GM15510 (cell line): ENCODE results near the gene DNAJC12.
A peak's percentile ranks its signal among the peaks of the same experiment; 100 is the strongest.

Experiments used
- POLR2A ChIP-seq: IDR thresholded peaks from 3 replicates; pipeline ENCODE4 v1.6.1; 2011; ENCODE audit warnings: borderline replicate concordance; ENCODE audit not compliant: insufficient read length; ENCODE audit errors: extremely low read depth

The DNAJC12 gene

GRCh38 chr10:67837541-67838314 lies at the start of gene DNAJC12:
Gene DNAJC12 (minus strand): TSS chr10:67838188. CDS start chr10:67838011, 177 bp downstream.
- TF ChIP-seq POLR2A: no peak

GRCh38 chr10:67884842-67885670 lies 47.1 kb upstream of the DNAJC12 start:
- no peak for TF ChIP-seq POLR2A

GRCh38 chr10:67884313-67884841 lies 46.4 kb upstream of the DNAJC12 start, which contains the start of gene SIRT1:
Gene SIRT1 (plus strand): TSS chr10:67884656. CDS start chr10:67884722, 66 bp downstream.
- peak; percentile 97 for TF ChIP-seq POLR2A

GRCh38 chr10:67883710-67884312 lies 45.8 kb upstream of the DNAJC12 start:
- no peak for TF ChIP-seq POLR2A

- no peak for TF ChIP-seq POLR2A
These were observed 40.1 kb upstream of the DNAJC12 start for GRCh38 chr10:67878133-67878532.

- no peak for TF ChIP-seq POLR2A
These were observed 37.6 kb upstream of the DNAJC12 start for GRCh38 chr10:67875340-67876238.

- TF ChIP-seq POLR2A: no peak
These were observed 32.0 kb upstream of the DNAJC12 start for GRCh38 chr10:67869996-67870395.

GRCh38 chr10:67868132-67868531 lies 30.1 kb upstream of the DNAJC12 start:
- no peak for TF ChIP-seq POLR2A

GRCh38 chr10:67864607-67865371 lies 26.8 kb upstream of the DNAJC12 start:
- no peak for TF ChIP-seq POLR2A

GRCh38 chr10:67863094-67863493 lies 25.1 kb upstream of the DNAJC12 start:
- no peak for TF ChIP-seq POLR2A

GRCh38 chr10:67861750-67862432 lies 23.9 kb upstream of the DNAJC12 start:
- no peak for TF ChIP-seq POLR2A

GRCh38 chr10:67858971-67859370 lies 21.0 kb upstream of the DNAJC12 start:
- no peak for TF ChIP-seq POLR2A

- TF ChIP-seq POLR2A: no peak
These were observed 15.5 kb upstream of the DNAJC12 start for GRCh38 chr10:67853512-67853911.
